G401.6 (cell line): ENCODE results near the gene BHLHA9.

Experiments used
- FAIRE-seq: peaks from 2 replicates; lab custom pipeline; 2012; peaks lifted over from hg19 to GRCh38; lab: Jason Lieb, UNC

Gene BHLHA9

GRCh38 chr17:1256699-1257098, 13.5 kb upstream of the BHLHA9 start:
- FAIRE-seq, result no peak

GRCh38 chr17:1260086-1260769, 10.0 kb upstream of the BHLHA9 start:
- FAIRE-seq, result no peak

GRCh38 chr17:1260770-1261161, 9.5 kb upstream of the BHLHA9 start:
- FAIRE-seq, result no peak

GRCh38 chr17:1264196-1264595, 6.0 kb upstream of the BHLHA9 start:
- no peak for FAIRE-seq

- no peak for FAIRE-seq
These were observed 2.7 kb upstream of the BHLHA9 start for GRCh38 chr17:1267471-1267943.

- FAIRE-seq, result no peak
These were observed 783 bp downstream of the BHLHA9 start for GRCh38 chr17:1271030-1271423.

GRCh38 chr17:1271441-1271840, 1.2 kb downstream of the BHLHA9 start:
- no peak for FAIRE-seq

- FAIRE-seq, result no peak
These were observed 2.5 kb downstream of the BHLHA9 start for GRCh38 chr17:1272701-1273100.

- no peak for FAIRE-seq
These were observed 3.4 kb downstream of the BHLHA9 start for GRCh38 chr17:1273492-1274244.

GRCh38 chr17:1274245-1274608, 4.0 kb downstream of the BHLHA9 start:
- FAIRE-seq, result no peak

GRCh38 chr17:1275205-1275961, 5.1 kb downstream of the BHLHA9 start:
- no peak for FAIRE-seq

GRCh38 chr17:1275962-1276736, 5.9 kb downstream of the BHLHA9 start:
- FAIRE-seq, result no peak

GRCh38 chr17:1280652-1281051, 10.4 kb downstream of the BHLHA9 start:
- no peak for FAIRE-seq

GRCh38 chr17:1286379-1287106, 16.3 kb downstream of the BHLHA9 start:
- FAIRE-seq, result no peak

- FAIRE-seq, result no peak
These were observed 19.5 kb downstream of the BHLHA9 start for GRCh38 chr17:1289695-1290094.

- FAIRE-seq, result no peak
These were observed 20.4 kb downstream of the BHLHA9 start for GRCh38 chr17:1290676-1291075.

GRCh38 chr17:1294157-1294717, 24.0 kb downstream of the BHLHA9 start:
- no peak for FAIRE-seq

- no peak for FAIRE-seq
These were observed 28.4 kb downstream of the BHLHA9 start for GRCh38 chr17:1298606-1299005.

GRCh38 chr17:1299552-1300370, 29.5 kb downstream of the BHLHA9 start:
- FAIRE-seq, result no peak

GRCh38 chr17:1300371-1300905, 30.2 kb downstream of the BHLHA9 start:
- no peak for FAIRE-seq
